Measurements from ENCODE around the gene DUSP2. TPM values are rescaled to one million over a fixed set of nuclear protein-coding genes. Genes with fewer than 3 reads are reported as not detected.

The DUSP2 gene
- total and polyA plus RNA-seq, 2 experiments from 2014 or later = 6.6 to 13.0 TPM

DNA sequence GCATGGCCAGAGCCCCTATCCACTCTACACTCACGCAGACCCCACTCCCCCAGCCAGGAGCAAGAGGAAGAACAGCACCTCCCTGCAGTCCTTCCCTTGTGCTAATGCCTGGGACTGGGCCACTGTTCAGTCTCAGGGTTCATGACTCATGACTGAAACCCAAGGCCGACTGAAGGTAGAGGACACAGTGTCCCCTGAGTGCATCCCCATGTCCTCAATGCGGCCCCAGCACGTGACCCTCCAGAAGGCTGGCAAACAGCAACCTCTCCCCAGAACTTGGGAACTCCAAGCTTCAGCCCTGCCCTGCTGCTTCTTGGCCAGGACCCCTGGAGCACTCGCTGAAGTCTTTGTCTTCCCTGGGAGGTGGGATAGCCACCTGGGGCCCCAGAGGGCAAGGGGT is 22.8 kb downstream of the DUSP2 start:
- peaks cover 15% of the 10 kb centered on the region; the same call in 2 of the 3 replicates for H3K4me1 Mint-ChIP-seq
- H3K4me3 ChIP-seq = no peak overlapping the region
- H3K27ac Mint-ChIP-seq = no peak overlapping the region
- H3K36me3 Mint-ChIP-seq (ENCODE audit: low read depth) = no peaks in the 10 kb centered on the region; the same call in 2 of the 3 replicates
- H3K9me2 ChIP-seq (ENCODE audit: insufficient read depth) = no peaks in the 10 kb centered on the region
- no peak overlapping the region for H3K4me3 Mint-ChIP-seq
- no peaks in the 10 kb centered on the region for H3K79me2 ChIP-seq (replicated peaks; ENCODE audit: insufficient read depth)
- no peak overlapping the region for H2AFZ ChIP-seq
- H3K36me3 ChIP-seq (ENCODE audit: insufficient read depth) = no peaks in the 10 kb centered on the region
- H3K27me3 Mint-ChIP-seq (ENCODE audit: insufficient read depth, low read depth, poor library complexity) = peaks cover 25% of the 10 kb centered on the region
- no peak for DNase-seq (ENCODE audit: low spot score)
- peaks cover 3% of the 10 kb centered on the region; the same call in 1 of the 2 replicates for H3K4me1 ChIP-seq (ENCODE audit: insufficient read depth)
- no peak for TF ChIP-seq NANOG (IDR thresholded peaks at IDR 0.05; ENCODE audit: borderline replicate concordance)
- no peak for TF ChIP-seq ZNF331 (CRISPR knock-in tag; IDR thresholded peaks at IDR 0.05; ENCODE audit: low read depth)
- TF ChIP-seq, protein P1, sequence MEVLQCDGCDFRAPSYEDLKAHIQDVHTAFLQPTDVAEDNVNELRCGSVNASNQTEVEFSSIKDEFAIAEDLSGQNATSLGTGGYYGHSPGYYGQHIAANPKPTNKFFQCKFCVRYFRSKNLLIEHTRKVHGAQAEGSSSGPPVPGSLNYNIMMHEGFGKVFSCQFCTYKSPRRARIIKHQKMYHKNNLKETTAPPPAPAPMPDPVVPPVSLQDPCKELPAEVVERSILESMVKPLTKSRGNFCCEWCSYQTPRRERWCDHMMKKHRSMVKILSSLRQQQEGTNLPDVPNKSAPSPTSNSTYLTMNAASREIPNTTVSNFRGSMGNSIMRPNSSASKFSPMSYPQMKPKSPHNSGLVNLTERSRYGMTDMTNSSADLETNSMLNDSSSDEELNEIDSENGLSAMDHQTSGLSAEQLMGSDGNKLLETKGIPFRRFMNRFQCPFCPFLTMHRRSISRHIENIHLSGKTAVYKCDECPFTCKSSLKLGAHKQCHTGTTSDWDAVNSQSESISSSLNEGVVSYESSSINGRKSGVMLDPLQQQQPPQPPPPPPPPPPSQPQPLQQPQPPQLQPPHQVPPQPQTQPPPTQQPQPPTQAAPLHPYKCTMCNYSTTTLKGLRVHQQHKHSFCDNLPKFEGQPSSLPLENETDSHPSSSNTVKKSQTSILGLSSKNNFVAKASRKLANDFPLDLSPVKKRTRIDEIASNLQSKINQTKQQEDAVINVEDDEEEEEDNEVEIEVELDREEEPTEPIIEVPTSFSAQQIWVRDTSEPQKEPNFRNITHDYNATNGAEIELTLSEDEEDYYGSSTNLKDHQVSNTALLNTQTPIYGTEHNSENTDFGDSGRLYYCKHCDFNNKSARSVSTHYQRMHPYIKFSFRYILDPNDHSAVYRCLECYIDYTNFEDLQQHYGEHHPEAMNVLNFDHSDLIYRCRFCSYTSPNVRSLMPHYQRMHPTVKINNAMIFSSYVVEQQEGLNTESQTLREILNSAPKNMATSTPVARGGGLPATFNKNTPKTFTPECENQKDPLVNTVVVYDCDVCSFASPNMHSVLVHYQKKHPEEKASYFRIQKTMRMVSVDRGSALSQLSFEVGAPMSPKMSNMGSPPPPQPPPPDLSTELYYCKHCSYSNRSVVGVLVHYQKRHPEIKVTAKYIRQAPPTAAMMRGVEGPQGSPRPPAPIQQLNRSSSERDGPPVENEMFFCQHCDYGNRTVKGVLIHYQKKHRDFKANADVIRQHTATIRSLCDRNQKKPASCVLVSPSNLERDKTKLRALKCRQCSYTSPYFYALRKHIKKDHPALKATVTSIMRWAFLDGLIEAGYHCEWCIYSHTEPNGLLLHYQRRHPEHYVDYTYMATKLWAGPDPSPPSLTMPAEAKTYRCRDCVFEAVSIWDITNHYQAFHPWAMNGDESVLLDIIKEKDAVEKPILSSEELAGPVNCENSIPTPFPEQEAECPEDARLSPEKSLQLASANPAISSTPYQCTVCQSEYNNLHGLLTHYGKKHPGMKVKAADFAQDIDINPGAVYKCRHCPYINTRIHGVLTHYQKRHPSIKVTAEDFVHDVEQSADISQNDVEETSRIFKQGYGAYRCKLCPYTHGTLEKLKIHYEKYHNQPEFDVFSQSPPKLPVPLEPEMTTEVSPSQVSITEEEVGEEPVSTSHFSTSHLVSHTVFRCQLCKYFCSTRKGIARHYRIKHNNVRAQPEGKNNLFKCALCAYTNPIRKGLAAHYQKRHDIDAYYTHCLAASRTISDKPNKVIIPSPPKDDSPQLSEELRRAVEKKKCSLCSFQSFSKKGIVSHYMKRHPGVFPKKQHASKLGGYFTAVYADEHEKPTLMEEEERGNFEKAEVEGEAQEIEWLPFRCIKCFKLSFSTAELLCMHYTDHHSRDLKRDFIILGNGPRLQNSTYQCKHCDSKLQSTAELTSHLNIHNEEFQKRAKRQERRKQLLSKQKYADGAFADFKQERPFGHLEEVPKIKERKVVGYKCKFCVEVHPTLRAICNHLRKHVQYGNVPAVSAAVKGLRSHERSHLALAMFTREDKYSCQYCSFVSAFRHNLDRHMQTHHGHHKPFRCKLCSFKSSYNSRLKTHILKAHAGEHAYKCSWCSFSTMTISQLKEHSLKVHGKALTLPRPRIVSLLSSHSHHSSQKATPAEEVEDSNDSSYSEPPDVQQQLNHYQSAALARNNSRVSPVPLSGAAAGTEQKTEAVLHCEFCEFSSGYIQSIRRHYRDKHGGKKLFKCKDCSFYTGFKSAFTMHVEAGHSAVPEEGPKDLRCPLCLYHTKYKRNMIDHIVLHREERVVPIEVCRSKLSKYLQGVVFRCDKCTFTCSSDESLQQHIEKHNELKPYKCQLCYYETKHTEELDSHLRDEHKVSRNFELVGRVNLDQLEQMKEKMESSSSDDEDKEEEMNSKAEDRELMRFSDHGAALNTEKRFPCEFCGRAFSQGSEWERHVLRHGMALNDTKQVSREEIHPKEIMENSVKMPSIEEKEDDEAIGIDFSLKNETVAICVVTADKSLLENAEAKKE (CRISPR knock-in tag; IDR thresholded peaks at IDR 0.05) = no peak
- TF ChIP-seq POLR2AphosphoS5 (IDR thresholded peaks at IDR 0.05; ENCODE audit: low read depth) = no peak
- TF ChIP-seq, protein P2, sequence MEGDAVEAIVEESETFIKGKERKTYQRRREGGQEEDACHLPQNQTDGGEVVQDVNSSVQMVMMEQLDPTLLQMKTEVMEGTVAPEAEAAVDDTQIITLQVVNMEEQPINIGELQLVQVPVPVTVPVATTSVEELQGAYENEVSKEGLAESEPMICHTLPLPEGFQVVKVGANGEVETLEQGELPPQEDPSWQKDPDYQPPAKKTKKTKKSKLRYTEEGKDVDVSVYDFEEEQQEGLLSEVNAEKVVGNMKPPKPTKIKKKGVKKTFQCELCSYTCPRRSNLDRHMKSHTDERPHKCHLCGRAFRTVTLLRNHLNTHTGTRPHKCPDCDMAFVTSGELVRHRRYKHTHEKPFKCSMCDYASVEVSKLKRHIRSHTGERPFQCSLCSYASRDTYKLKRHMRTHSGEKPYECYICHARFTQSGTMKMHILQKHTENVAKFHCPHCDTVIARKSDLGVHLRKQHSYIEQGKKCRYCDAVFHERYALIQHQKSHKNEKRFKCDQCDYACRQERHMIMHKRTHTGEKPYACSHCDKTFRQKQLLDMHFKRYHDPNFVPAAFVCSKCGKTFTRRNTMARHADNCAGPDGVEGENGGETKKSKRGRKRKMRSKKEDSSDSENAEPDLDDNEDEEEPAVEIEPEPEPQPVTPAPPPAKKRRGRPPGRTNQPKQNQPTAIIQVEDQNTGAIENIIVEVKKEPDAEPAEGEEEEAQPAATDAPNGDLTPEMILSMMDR (conservative IDR thresholded peaks at IDR 0.05; ENCODE audit: low read depth in 2 of 2) = no peak
- TF ChIP-seq, protein P3, sequence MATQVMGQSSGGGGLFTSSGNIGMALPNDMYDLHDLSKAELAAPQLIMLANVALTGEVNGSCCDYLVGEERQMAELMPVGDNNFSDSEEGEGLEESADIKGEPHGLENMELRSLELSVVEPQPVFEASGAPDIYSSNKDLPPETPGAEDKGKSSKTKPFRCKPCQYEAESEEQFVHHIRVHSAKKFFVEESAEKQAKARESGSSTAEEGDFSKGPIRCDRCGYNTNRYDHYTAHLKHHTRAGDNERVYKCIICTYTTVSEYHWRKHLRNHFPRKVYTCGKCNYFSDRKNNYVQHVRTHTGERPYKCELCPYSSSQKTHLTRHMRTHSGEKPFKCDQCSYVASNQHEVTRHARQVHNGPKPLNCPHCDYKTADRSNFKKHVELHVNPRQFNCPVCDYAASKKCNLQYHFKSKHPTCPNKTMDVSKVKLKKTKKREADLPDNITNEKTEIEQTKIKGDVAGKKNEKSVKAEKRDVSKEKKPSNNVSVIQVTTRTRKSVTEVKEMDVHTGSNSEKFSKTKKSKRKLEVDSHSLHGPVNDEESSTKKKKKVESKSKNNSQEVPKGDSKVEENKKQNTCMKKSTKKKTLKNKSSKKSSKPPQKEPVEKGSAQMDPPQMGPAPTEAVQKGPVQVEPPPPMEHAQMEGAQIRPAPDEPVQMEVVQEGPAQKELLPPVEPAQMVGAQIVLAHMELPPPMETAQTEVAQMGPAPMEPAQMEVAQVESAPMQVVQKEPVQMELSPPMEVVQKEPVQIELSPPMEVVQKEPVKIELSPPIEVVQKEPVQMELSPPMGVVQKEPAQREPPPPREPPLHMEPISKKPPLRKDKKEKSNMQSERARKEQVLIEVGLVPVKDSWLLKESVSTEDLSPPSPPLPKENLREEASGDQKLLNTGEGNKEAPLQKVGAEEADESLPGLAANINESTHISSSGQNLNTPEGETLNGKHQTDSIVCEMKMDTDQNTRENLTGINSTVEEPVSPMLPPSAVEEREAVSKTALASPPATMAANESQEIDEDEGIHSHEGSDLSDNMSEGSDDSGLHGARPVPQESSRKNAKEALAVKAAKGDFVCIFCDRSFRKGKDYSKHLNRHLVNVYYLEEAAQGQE (IDR thresholded peaks at IDR 0.05; ENCODE audit: unreplicated experiment) = no peak
- TF ChIP-seq CREB1 (CRISPR knock-in tag; IDR thresholded peaks at IDR 0.05; ENCODE audit: low read depth) = no peak
- no peak for TF ChIP-seq ETS1 (IDR thresholded peaks at IDR 0.05)
- no peak for TF ChIP-seq JUNB (IDR thresholded peaks at IDR 0.05; ENCODE audit: unreplicated experiment)
- TF ChIP-seq STAT1 (IDR thresholded peaks at IDR 0.05; ENCODE audit: unreplicated experiment) = no peak
- TF ChIP-seq EZH2 (IDR thresholded peaks at IDR 0.05; ENCODE audit: low read depth, unreplicated experiment) = no peak
- no peak for TF ChIP-seq ZNF114 (CRISPR knock-in tag; IDR thresholded peaks at IDR 0.05)
- no peak for TF ChIP-seq EZH2phosphoT487 (IDR thresholded peaks at IDR 0.05; ENCODE audit: unreplicated experiment)
- ATAC-seq = no peak
- no peak overlapping the region for H3K4me2 ChIP-seq
- no peaks in the 10 kb centered on the region for H3F3A ChIP-seq (replicated peaks; ENCODE audit: low read depth)
- peaks cover 8% of the 10 kb centered on the region for H3K27me3 ChIP-seq (ENCODE audit: insufficient read depth)
- H3K27ac ChIP-seq (ENCODE audit: low read depth) = no peak overlapping the region
- no peaks in the 10 kb centered on the region for H3K9me3 Mint-ChIP-seq
- H4K20me1 ChIP-seq (replicated peaks; ENCODE audit: insufficient read depth) = no peaks in the 10 kb centered on the region

Data from GM23338 (cell line).